ENCODE data around the gene SNAP47. TPM values are rescaled to one million over a fixed set of nuclear protein-coding genes. Genes with fewer than 3 reads are reported as not detected.

The SNAP47 gene
- total and polyA plus RNA-seq, 9 of the 15 experiments (the other 6 are each of a cell fraction or from before 2014, with no cell fraction given), result 2.5 to 41.3 (median 32.6) TPM

- no peak for TF ChIP-seq PKNOX1 (IDR thresholded peaks at IDR 0.05)
- TF ChIP-seq ZBTB43 (CRISPR knock-in tag; IDR thresholded peaks at IDR 0.05), result no peak
- no peak for TF ChIP-seq KDM4B (IDR thresholded peaks at IDR 0.05; ENCODE audit: borderline replicate concordance in 2 of 2, low read depth in 1 of 2)
- no peak for TF ChIP-seq ILK (tag; IDR thresholded peaks at IDR 0.05; ENCODE audit: borderline replicate concordance, low read depth)
- TF ChIP-seq NFYB (IDR thresholded peaks at IDR 0.05; ENCODE audit: extremely low read depth, insufficient read length), result no peak
- no peak for TF ChIP-seq ZNF436 (CRISPR knock-in tag; IDR thresholded peaks at IDR 0.05)
- no peak for TF ChIP-seq MIER1 (IDR thresholded peaks at IDR 0.05; ENCODE audit: low read depth)
- no peak for TF ChIP-seq POLR3G (IDR thresholded peaks at IDR 0.05; ENCODE audit: extremely low read depth, insufficient read length, insufficient replicate concordance)
- no peak for TF ChIP-seq ZNF512 (tag; IDR thresholded peaks at IDR 0.05)
- TF ChIP-seq ZNF316 (IDR thresholded peaks at IDR 0.05), result no peak
- TF ChIP-seq THRA (IDR thresholded peaks at IDR 0.05), result no peak
- no peak for TF ChIP-seq MNT (conservative IDR thresholded peaks at IDR 0.05)
- TF ChIP-seq SNRNP70 (optimal IDR thresholded peaks at IDR 0.05; ENCODE audit: low read depth, low read length), result no peak
- no peak for TF ChIP-seq HDAC1 (IDR thresholded peaks at IDR 0.05)
- no peak for TF ChIP-seq EHMT2 (IDR thresholded peaks at IDR 0.05)
- TF ChIP-seq ZBTB2 (IDR thresholded peaks at IDR 0.05), result no peak
Measured at GRCh38 chr1:227747948-227748495, 12.8 kb downstream of the SNAP47 start (continued).
